DMS153 (cell line): ENCODE measurements around the gene CACTIN.
A peak's percentile ranks its signal among the peaks of the same experiment; 100 is the strongest.
"Not testable (repeated sequence)": the region's sequence is repeated elsewhere in the genome, so short reads cannot be mapped to it uniquely, and the experiment has no call there.

Experiments used
- DNase-seq: peaks from one replicate; lab custom pipeline; 2025; lab: John Stamatoyannopoulos, UW

Gene CACTIN

GRCh38 chr19:3626473-3627350, at the start of gene CACTIN:
Gene CACTIN (minus strand): TSS chr19:3626790. CDS start chr19:3626762, 28 bp downstream.
- peak; percentile 97 for DNase-seq

GRCh38 chr19:3674784-3675543, 48.4 kb upstream of the CACTIN start:
- DNase-seq = no peak

GRCh38 chr19:3673506-3674439, 47.2 kb upstream of the CACTIN start:
- no peak for DNase-seq

- no peak for DNase-seq
Observed at GRCh38 chr19:3672993-3673392, 46.4 kb upstream of the CACTIN start.

- DNase-seq = no peak
Observed at GRCh38 chr19:3672575-3672948, 46.0 kb upstream of the CACTIN start.

DNA sequence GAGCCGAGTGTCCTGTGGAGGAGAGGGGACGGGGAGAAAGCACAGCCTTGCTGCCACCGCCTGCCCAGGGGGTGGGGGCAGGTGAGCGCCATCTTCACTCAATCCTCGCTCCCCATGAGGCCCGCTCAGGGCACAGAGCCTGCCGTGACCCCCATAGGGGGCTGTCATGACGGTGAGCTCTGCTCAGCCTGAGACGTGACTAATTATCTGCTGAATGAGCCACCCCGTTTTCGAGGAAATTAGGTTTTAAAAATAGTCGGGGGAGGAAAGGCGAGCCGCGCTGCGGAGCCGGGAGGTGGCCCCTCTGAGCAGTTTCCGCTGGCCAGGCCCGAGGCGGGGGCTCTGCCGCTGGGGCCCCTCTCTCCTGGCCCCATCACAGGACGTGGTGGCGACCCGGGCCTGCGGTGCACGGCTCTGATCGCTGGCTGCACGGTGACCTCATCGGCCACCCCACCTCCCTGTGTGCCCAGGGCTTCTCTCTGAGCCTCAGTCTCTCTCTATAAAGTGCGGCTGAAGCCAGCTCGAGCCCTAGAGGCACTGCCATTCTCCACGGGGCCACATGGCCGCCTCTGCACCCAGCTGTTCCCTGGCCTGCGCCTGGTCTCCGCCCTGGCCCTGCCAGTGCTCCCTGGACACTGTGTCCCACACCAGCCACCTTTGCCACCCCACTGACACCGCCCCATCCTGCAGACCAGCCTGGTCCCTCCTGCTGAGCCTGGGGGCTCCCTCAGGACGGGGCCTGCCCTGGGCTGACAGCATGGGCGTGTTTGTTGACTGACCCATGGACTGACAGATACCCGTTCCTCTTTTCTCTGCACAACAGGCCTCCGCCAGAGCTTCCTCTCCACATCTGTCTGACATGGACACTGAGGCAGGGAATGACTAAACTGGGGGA, 45.3 kb upstream of the CACTIN start:
- DNase-seq = no peak

DNA sequence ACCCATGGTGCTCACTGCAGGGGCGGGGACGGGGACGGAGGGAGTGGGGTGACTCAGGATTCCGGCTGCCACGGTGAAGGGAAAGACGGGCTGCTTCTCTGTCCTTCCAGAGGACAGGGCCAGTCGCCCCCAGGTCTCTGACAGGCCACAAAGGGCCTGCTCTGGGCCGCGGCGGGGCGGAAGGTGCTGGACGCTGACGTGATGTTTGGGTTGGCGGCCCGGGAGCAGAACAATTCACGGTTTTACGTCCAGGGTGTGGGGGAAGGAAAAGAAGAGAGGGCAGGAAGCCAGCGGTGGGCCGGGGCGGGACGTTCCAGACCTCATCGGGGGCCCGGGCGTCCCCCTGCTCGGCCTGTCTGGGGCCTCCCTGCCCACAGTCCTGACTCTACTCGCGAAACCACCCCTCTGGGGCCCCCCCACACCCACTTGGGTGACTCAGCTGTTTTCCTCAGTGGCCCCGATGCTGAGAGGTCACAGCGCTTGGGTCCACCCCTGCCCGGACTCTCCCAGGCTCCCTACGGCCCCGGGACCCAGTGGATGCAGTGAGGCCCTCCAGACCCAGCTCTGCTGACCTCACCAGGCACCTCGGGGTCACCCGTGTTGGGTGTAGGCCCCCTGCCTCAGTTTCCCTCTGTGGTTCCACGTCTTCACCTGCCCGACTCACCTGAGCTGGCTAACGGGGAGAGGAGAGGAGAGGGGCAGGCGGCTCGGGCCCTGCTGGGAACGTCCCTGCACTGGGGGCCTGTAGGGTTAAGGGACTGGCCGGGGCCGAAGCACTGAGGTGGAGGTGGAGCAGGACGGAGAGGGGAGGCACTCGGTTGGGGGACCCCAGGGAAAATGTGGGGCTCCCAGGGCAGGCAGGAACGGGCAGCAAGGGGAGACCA, 44.4 kb upstream of the CACTIN start:
- DNase-seq = no peak

DNA sequence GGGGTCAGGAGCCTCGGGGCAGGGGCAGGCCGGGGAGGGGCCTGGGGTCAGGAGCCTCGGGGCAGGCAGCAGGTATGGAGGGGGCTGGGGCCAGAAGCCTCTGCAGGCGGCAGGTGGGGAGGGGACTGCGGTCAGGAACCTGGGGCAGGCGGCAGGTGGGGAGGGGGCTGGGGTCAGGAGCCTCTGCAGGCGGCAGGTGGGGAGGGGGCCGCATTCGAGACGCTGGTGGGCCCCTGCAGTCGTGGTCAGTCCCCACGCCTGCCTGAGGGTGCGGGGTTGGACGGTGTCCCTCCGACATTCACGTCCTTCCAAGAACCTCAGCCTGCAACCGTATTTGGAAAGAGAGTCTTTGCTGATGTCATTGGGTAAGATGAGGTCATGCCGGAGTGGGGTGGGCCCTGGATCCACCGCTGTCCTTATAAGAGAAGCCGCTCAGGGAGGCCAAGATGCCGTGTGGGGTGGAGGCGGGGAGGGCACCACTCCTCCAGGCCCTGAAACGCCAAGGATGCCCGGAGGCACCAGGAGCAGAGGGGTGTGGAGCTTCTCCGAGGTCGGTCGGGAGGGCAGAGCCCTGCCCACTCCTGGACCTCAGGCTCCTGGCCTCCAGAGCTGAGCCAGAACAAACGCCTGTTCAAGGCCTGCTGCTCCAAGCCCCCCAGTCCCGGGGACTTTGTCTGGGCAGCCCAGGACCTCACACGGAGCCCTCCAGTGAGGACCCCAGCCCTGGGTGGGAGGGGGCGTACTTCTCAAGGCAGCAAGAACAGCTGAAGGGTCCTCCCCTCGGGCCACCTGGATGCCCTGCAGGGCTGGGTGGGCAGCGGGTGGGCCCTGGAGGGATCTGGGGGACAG, 43.6 kb upstream of the CACTIN start:
- DNase-seq = no peak

GRCh38 chr19:3669082-3669946, 42.7 kb upstream of the CACTIN start:
- DNase-seq = no peak

DNA sequence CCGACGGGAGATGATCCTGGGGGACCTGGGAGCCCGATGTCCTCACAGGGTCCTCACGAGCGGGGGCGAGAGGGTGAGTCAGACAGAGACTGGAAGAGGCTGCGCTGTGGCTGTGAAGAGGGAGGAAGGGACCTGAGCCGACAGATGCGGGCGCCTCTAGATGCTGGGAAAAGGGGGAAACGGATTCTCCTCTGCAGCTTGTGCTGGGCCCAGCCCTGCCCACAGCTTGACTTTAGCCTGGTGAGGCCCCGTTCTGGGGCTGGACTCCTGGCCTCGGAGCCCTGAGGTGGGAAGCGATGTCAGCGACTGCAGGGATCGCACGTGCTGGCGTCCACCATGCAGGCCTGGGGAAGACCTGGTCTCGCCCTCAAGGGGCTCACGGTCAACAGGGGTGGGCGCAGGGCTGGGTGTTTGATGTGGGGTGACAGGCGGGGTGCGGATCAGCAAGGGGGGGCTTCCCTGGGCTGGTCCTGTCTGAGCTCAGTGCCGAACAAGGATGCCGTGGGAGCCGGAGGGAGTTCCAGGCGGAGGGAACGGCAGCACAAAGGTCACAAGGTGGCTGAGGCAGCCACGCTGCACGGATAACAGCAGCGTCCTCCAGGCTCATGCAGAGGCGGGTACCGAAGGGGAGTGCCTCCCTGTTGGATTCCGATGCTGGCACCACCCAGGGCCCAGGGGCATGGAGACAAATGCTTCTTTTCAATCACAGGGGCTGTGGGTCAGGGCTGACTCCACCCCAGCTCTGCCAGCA, 41.9 kb upstream of the CACTIN start:
- DNase-seq = no peak

- DNase-seq = no peak
Observed at GRCh38 chr19:3667766-3668165, 41.2 kb upstream of the CACTIN start.

DNA sequence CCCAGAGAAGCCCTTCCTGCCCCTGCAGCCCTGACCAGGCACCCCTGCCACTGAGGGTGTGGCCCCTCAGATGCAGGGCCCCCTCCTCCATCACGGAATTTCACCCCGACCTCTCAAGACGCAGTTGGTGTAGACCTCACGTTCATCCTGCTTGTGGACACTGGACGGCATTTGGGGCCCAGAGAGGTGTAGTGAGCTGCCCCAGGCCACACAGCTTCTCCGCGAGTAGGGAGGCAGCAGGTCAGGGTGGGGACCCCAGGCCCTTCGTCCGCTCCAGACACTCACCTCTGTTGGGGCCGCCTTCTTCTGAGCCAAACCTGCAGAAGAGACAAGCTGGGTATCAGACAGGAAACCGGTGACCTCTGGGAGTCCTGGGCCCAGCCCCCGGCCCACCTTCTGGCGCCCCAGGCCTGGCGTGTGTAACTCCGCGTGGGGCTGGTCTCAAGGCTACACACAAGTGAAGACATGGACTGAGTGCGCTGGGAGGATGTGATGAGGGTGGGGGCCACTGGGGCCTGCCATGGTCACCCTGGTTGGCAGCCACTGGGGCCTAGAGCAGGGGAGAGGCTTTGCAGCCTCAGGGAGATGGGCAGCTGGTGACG, 40.5 kb upstream of the CACTIN start:
- no peak for DNase-seq

- not testable (repeated sequence) for DNase-seq
Observed at GRCh38 chr19:3666545-3666856, 39.9 kb upstream of the CACTIN start.

DNA sequence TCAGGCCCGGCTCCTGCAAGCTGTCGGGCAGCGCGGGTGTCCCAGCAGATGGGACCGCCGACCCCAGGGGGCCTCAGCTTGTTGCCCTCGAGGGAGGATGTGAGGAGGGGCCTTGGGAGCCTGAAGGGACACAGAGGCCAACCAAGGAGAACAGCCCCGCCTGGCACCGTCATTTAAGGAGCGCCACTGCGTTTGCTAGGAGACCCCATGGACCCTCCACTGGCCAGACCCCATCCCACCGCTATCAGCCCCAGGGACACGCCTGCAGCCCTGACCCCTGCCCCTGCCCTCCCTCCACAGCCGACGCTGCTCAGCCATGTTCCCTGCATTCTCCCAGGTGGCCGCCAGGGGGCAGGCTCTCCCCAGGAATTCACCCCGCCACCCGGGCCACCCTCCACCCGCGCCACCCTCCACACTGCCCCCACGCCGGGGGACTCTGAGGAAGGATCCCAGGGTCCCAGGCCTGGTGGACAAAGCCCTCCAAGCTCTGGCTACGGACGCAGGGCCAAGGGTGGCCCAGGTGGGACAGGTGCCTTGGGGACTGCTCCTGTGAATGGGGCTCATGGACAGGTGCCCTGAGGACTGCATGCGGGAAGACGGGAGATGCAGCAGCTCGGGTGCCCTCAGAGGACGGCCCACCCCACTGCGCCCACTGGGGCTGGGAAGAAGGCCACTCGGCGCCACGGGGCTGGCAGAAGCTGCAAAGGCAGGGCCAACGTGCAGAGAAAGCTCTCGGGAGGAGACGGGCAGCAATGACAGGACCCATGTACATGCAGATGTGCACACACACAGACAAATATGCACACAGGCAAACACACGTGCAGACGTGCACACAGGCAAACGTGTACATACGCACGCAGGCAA, 39.3 kb upstream of the CACTIN start:
- no peak for DNase-seq

DNA sequence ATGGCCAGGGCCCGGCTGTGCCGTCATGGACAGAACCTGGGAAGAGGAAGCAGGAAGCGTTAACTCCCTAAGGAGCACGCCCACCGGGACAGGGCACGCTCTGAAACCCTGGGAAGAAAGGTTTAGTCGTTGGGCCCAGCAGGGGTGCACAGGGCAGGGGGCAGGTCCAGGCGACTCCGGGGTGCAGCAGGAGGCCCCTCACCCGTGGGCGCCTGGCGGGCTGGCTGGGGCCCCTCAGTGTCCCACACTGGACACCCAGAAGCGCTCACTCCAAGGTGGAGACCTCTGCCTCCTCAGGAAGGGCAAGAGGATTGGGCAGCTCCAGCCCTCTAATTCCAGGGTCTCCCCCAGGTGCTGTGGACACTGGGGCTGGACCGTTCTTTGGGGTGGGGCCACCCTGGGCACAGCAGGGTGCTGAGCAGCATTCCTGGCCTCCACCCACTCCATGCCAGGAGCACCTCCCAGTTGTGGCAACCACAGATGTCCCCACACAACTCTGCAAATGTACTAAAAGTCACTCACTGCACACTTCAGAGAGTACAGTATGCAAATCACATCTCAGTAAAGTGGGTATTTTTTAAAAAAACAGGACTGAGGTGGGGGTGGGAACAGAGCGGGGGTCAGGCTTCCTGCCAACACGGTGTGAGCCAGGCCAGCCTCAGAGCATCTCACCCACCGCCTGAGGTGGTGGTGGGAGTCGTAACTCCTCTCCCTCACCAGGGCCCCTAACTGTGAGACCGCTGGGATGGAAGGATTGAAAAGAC, 38.5 kb upstream of the CACTIN start:
- no peak for DNase-seq
